ENCODE data around the gene PAFAH2. TPM values are rescaled to one million over a fixed set of nuclear protein-coding genes. Genes with fewer than 3 reads are reported as not detected.

The PAFAH2 gene
- total RNA-seq, 2 donors from 2014 or later: 4.3 to 5.5 TPM

- TF ChIP-seq, protein P1, sequence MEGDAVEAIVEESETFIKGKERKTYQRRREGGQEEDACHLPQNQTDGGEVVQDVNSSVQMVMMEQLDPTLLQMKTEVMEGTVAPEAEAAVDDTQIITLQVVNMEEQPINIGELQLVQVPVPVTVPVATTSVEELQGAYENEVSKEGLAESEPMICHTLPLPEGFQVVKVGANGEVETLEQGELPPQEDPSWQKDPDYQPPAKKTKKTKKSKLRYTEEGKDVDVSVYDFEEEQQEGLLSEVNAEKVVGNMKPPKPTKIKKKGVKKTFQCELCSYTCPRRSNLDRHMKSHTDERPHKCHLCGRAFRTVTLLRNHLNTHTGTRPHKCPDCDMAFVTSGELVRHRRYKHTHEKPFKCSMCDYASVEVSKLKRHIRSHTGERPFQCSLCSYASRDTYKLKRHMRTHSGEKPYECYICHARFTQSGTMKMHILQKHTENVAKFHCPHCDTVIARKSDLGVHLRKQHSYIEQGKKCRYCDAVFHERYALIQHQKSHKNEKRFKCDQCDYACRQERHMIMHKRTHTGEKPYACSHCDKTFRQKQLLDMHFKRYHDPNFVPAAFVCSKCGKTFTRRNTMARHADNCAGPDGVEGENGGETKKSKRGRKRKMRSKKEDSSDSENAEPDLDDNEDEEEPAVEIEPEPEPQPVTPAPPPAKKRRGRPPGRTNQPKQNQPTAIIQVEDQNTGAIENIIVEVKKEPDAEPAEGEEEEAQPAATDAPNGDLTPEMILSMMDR (IDR thresholded peaks at IDR 0.05): no peak
- no peaks in the 10 kb centered on the region for H3K36me3 ChIP-seq
- no peak overlapping the region for H3K27ac ChIP-seq
These were observed 7.7 kb upstream of the PAFAH2 start for GRCh38 chr1:26005434-26006105.

DNA sequence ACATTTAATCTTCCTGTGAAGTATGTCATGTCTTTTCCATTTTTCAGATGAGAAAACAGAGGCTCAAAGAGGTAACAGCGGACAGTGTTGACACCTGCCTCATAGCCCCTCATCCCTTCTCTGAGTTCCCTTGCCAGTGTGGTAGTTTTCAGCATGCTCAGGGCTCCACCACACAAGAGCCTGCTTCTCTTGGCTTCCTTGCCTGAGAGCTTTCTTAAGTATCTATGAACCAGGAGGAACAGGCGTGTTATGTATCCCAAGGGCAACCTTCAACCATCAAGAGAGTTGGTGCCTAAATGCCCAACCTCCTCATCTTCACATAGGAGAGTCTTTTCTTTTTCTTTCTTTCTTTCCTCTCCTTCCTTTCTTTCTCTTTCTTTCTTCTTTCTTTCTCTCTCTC is 5.9 kb upstream of the PAFAH2 start:
- Histone ChIP-seq H3K36me3 (no peaks in the 10 kb centered on the region), H3K9me3 (no peaks in the 10 kb centered on the region), H3K4me1 (peaks cover 0 to 6% of the 10 kb centered on the region in 2 donors), H3K27me3 (no peaks in the 10 kb centered on the region), H3K27ac (no peak overlapping the region), H3K4me3 (no peak overlapping the region)
- TF ChIP-seq, protein P1 (IDR thresholded peaks at IDR 0.05): no peak
- no peak for DNase-seq (ENCODE audit: low spot score)

More at GRCh38 chr1:26005434-26006105, 7.7 kb upstream of the PAFAH2 start:
- H3K4me1 ChIP-seq: peaks cover 0 to 5% of the 10 kb centered on the region in 2 donors
- no peak overlapping the region for H3K4me3 ChIP-seq
- DNase-seq (ENCODE audit: low spot score): no peak
- no peaks in the 10 kb centered on the region for H3K27me3 ChIP-seq
- H3K9me3 ChIP-seq: no peaks in the 10 kb centered on the region

DNA sequence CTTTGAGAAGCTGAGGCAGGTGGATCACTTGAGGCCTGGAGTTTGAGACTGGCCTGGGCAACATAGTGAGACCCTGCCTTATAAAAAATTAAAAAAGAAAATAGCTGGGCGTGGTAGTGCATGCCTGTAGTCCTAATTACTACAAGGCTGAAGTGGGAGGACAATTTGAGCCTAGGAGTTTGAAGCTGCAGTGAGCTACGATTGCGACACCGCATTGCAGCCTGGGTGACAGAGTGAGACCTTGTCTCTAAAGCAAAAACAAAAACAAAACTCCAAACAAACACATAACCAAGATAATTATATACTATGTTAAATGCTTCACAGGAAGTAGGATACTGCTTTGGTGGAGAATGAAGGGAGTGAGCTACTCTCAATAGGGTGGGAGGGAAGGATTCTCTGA is 5.4 kb upstream of the PAFAH2 start:
- Histone ChIP-seq H3K27me3 (no peaks in the 10 kb centered on the region), H3K9me3 (no peaks in the 10 kb centered on the region), H3K4me3 (no peak overlapping the region), H3K36me3 (no peaks in the 10 kb centered on the region), H3K27ac (no peak overlapping the region), H3K4me1 (peaks cover 0 to 11% of the 10 kb centered on the region in 2 donors)
- TF ChIP-seq, protein P1 (IDR thresholded peaks at IDR 0.05): no peak
- no peak for DNase-seq (ENCODE audit: low spot score)

GRCh38 chr1:25999041-25999800 is 1.4 kb upstream of the PAFAH2 start:
- H3K4me3 ChIP-seq: no peak overlapping the region
- no peaks in the 10 kb centered on the region for H3K27me3 ChIP-seq
- H3K4me1 ChIP-seq: peaks cover 0 to 21% of the 10 kb centered on the region in 2 donors
- no peaks in the 10 kb centered on the region for H3K36me3 ChIP-seq
- no peak for DNase-seq (ENCODE audit: low spot score)
- H3K27ac ChIP-seq: no peak overlapping the region
- no peaks in the 10 kb centered on the region for H3K9me3 ChIP-seq
- TF ChIP-seq, protein P1 (IDR thresholded peaks at IDR 0.05): no peak

DNA sequence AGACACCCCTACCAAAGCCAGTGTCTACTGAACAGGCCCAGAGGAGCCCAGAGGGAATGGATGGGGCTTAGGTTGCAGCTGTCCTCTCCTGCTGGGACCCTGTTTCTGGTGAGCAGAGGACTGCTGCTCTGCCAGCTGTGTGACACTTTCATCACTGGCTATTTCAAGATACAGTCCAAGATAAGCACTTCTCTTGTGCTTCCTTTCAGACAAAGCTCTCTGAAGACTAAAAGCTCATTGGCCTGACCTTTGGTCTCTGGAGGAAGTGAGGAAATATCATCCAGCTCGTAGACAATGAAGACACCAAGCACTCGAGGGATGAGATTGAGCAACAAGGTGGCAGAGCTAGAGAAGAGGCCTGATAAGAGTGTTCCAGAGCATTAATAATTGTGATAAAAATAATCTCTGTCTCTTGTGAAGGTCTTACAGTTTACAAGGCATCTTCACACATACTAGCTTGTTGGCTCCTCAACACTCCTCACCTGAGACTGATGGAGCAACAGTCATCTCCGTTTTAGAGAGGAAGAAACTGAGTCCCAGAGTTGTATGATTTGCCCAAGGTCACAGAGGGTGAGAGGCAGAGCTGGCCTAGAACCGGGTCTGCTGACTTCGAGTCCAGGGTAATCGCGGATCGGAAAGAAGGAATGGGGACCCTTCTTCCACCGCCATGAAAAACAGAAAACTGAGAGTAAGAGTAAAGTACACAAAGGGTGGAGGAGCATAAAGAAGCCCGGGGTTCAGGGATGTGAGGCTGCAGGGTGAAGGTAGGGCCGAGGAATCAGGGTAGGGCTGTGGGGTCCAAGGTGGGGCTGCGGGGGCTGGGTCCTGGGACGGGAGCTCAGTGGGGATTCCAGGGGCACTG is 666 bp downstream of the PAFAH2 start:
- DNase-seq (ENCODE audit: low spot score): no peak
- H3K27ac ChIP-seq: peak overlapping the region; percentile 85 to 86
- peak overlapping the region; percentile 73 to 75 for H3K4me3 ChIP-seq
- no peaks in the 10 kb centered on the region for H3K27me3 ChIP-seq
- no peaks in the 10 kb centered on the region for H3K36me3 ChIP-seq
- TF ChIP-seq, protein P1 (IDR thresholded peaks at IDR 0.05): no peak
- peaks cover 0 to 21% of the 10 kb centered on the region in 2 donors for H3K4me1 ChIP-seq
- no peaks in the 10 kb centered on the region for H3K9me3 ChIP-seq
